Activated CD4-positive, CD25-positive, alpha-beta regulatory T cell treated with anti-CD3 and anti-CD28 coated beads, Interleukin-2, amount 50 U/mL, for 16 hours (primary cell): ENCODE results near the gene MAPK10.
"Not testable (repeated sequence)": the region's sequence is repeated elsewhere in the genome, so short reads cannot be mapped to it uniquely, and the experiment has no call there.

Experiments used
- DNase-seq: peaks from one replicate; pipeline ENCODE4 v3.0.0-alpha.2; 2020; ENCODE audit warnings: low read depth, low spot score

The MAPK10 gene

DNA sequence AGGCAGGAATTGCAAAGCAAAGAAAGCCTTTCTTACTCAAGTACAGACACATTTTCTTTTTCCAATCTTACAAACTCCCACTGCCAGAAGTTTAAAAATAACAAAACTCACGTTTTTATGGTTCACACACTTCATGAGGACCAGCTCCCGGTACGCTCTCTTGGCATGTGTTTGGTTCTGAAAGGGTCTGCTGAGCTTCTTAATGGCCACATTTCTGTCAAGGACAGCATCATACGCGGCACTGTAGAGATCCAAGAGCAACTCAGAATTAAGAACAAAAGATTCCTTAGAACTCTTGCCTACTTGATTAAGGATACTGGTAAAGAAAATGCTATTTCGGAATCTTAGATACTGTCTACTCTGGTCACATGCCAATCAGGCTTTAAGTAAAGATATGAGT lies 252.7 kb downstream of the MAPK10 start:
- DNase-seq: no peak

- no peak for DNase-seq
Observed at GRCh38 chr4:86106475-86106874, 253.4 kb downstream of the MAPK10 start.

DNA sequence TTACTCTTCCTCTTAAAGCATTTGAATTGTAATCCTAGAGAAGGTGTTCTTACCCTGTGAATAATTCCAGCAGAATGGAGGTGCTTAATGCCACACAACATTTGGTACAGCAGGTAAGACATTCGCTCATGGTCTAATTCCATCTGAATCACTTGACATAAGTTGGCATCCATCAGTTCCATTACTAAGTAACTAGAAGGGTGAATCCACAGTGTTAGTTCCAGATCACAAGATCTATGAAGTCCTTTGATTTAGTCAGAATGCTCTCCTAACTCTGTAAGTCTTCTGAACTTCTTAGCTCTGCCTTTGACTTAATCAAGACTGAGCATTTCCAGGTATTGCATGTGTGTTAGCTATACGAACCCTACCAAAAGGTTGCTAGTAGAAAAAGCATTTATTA lies 258.0 kb downstream of the MAPK10 start:
- no peak for DNase-seq

DNA sequence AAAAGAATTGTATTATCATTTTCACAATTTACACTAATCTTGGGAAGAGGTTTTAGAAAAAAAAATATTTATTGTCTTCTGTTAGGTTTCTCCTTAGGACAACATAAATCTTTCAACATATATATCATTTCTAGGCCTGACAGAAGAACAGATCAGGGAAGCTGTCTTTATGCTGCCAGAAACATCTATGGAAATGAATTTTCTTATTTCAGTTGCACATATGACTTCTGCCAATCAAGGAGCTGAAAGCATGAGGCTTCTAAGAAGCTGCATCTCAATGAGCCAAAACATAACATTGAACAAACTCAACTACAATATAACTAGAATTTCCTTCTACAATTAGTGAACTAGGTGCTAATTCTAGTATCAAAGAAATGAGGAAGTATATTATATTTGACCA lies 258.4 kb downstream of the MAPK10 start:
- no peak for DNase-seq

GRCh38 chr4:86100539-86101215 lies 259.2 kb downstream of the MAPK10 start:
- DNase-seq: no peak

GRCh38 chr4:86099348-86099747 lies 260.5 kb downstream of the MAPK10 start:
- no peak for DNase-seq

- no peak for DNase-seq
Observed at GRCh38 chr4:86098691-86099090, 261.2 kb downstream of the MAPK10 start.

DNA sequence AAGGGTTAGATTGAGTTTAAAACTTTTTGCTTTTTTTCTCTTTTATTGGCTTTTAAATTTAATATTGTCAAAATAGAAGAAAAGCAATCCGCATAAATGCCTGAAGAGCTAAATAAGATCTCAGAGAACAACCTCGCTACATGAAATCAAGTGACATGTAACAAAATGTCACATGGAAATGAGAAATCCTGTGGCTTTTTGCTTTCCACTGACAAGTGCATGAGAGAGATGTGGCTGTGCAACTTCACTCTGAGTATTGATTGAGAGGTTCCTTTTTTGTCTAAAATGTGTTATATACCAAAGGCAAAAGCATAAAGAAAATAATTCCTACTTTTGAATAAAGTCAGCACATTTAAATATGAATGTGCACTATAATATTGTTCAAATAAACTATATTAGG lies 263.5 kb downstream of the MAPK10 start:
- no peak for DNase-seq

DNA sequence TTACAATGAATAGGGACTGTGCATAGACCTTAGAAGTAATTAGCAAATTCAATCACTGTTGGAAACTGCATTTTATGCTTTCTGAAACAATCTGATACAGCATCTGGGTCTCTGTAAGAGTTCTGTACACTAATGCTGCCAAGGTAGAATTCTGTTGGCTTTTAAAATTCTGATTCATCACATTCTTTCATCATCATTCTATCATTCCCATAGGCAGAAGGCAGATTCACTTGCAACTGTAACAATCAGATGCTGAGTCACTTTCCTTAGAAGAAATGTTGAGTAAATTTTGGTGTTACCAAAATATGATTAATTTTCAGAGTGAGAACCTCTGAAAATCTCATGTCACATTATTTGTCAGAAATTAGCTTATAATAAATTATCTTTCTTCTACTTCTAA lies 267.2 kb downstream of the MAPK10 start:
- DNase-seq: no peak

DNA sequence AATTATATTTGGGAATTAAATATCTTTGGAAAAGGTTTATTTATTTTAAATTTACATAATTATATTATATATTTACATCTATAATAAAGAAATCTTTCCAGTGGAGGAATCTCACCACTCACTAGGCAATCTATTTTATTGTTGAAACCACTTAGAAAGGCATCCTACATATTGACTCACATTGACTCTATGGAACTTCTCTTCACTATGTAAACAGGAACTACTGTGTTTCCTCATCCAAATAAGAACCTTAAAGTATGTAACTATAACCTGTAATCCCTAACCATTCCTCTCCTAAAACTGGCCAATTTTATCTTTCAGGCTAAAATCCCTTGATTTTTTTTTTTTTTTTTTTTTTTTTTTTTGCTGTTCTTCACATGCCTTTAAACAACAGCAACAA lies 268.7 kb downstream of the MAPK10 start:
- no peak for DNase-seq

- no peak for DNase-seq
Observed at GRCh38 chr4:86089781-86090323, 270.0 kb downstream of the MAPK10 start.

- no peak for DNase-seq
Observed at GRCh38 chr4:86089053-86089452, 270.8 kb downstream of the MAPK10 start.

- not testable (repeated sequence) for DNase-seq
Observed at GRCh38 chr4:86075796-86076195, 284.1 kb downstream of the MAPK10 start.

- no peak for DNase-seq
Observed at GRCh38 chr4:86060341-86060740, 299.5 kb downstream of the MAPK10 start.

DNA sequence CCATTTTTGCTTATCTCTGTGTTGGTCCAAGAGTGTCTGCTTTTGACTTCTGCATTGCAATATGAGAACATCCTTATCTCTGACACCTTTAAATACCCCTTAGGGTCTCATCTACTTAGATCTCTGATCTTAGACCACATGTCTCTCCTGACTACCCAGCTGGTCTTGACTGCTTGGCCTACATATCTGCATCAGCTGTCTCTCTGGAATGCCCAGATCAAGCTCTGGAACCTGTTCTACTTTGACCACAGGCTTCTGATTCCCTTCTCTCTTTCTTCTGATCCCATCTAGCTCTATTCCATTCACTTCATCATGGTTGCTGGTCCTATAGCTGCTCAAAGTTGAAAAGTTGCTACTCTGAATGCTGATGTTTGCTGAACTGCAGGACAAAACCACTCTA lies 301.2 kb downstream of the MAPK10 start:
- no peak for DNase-seq

DNA sequence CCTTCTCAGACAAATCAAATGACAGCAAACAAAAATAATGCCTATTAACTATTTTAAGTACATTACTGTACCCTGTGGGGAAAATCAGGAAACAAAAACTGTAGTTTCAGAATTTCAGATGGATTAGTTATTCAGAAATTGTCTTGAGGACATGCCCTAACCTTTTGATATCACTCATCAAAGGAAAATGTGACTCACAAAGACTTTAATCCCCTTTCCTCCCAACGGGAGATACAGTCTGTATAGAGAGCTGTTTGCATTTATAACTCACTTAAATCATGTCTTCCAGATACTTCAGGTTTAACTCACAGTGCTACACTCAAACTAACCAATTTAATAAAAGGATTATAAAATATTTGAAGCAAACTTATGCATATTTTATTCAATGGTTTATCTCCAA lies 304.0 kb downstream of the MAPK10 start:
- DNase-seq: no peak

DNA sequence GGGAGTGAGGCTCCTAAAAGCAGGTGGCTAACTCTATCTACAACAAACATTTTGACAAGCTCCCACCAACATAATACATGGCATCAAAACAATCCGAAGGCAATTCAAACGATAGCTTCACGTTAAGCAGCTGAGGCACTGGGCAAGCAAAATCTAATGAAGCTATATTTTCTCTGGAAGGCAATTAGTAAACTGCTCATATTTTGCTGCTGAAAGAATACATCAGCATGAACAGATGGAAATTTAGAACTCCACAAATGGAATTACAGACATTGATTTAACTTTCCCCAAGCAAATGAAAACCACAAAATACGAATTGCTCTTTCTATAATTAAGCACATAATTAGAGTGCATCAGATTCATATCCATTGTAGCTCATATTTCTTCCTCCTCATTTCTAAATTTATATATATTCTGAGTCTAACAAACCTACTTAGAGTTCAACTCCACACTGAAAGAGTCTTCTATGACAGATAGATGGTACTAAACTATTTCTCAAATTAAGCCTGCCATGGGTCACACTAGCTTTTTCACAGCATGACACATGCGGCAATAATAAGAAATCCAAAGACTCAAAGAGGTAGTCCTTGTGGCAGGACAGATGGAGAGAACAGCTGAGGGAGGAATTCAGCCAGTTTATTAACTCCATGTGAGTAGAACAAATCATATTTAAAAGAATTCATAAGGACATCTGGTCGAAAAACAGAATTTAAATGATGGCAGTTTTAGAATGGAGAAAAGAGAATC lies 305.4 kb downstream of the MAPK10 start:
- DNase-seq: no peak

GRCh38 chr4:86050496-86050895 lies 309.4 kb downstream of the MAPK10 start:
- no peak for DNase-seq

GRCh38 chr4:86048426-86048825 lies 311.4 kb downstream of the MAPK10 start:
- DNase-seq: no peak

DNA sequence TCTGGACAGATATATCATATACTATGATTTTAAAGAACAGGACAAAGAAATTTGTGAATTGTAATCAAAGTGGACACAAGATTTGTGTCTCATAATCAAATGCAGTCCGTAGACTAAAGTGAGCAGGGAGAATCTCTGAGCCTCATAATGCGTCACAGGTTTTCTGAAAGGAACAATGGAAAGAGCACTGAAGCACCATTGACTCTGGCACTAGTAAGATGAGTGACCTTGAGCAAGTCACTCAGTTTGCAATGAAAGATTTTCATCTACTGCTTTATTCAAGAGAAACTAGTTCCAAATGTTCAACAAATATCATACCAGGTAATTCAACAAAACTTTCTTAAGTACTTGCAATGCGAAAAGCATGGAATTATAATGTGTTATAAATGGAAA lies 315.3 kb downstream of the MAPK10 start:
- DNase-seq: no peak

- no peak for DNase-seq
Observed at GRCh38 chr4:86043755-86044592, 315.9 kb downstream of the MAPK10 start.

DNA sequence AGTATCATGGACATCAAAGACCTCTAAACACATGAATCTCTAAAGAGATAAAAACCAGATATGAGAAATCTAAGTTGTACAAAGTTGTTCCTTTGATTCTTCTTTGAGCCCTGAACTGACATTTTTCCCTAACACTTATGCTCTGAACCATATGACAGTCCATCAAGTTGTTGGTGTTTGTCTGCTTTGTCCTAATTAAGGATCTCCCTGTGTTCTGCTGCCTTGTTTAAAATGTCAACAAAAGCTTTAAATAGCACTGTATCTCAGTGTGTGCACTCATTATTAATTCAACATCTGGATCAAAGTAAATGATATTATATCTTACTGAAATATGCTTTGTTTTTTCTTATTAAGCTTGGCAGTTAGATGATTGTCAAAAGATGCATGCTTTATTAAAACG lies 321.8 kb downstream of the MAPK10 start:
- DNase-seq: no peak
